Measurements from ENCODE around the gene ELK4. TPM values are rescaled to one million over a fixed set of nuclear protein-coding genes. Genes with fewer than 3 reads are reported as not detected.

The ELK4 gene
- total and polyA plus RNA-seq, 2 of the 8 experiments (the other 6 are each of a cell fraction or from before 2014, with no cell fraction given), result 2.9 to 26.3 TPM

- H3K4ac ChIP-seq (replicated peaks; ENCODE audit: insufficient read length, low read depth, low read length), result no peak overlapping the region
- H3K79me1 ChIP-seq (ENCODE audit: low read depth, low read length), result no peaks in the 10 kb centered on the region
- no peaks in the 10 kb centered on the region; a peak in 2 of 7 replicates for H3K27me3 ChIP-seq (replicated peaks in 1 of 4; ENCODE audit: control insufficient read depth in 3 of 4, extremely low read depth in 1 of 4, insufficient read depth in 3 of 4, low read length in 3 of 4)
- H3K79me2 ChIP-seq (ENCODE audit: control insufficient read depth in 1 of 2, insufficient read depth in 2 of 2, low read length in 2 of 2), result no peaks in the 10 kb centered on the region
- no peak overlapping the region for H2BK12ac ChIP-seq (ENCODE audit: low read depth, low read length)
- POLR2A ChIA-PET (ENCODE audit: partially characterized antibody), result interaction anchor here (0.6 to 0.8 kb wide), 3 partner anchors 42 to 62 kb away, joined by 3 read pairs; no protein-coding TSS in a partner anchor
- H3K9ac ChIP-seq (replicated peaks in 1 of 4; ENCODE audit: extremely low read depth in 1 of 4, low read depth in 3 of 4, low read length in 3 of 4), result no peak overlapping the region
- peak overlapping the region; percentile 75; the same call in 1 of the 2 replicates for H2BK15ac ChIP-seq (ENCODE audit: low read length)
- H3K14ac ChIP-seq (ENCODE audit: insufficient read length), result no peak overlapping the region
- H2BK20ac ChIP-seq (ENCODE audit: low read length), result no peak overlapping the region
- H4K8ac ChIP-seq (ENCODE audit: extremely low read depth, insufficient read depth, low read length), result no peak overlapping the region
- no peak overlapping the region for H2AK5ac ChIP-seq (ENCODE audit: low read depth, low read length)
- no peak for DNase-seq (ENCODE audit: low read depth in 1 of 2, low spot score in 2 of 2)
- H2BK5ac ChIP-seq (ENCODE audit: low read depth, low read length), result no peak overlapping the region
- no peak overlapping the region for H3K18ac ChIP-seq (ENCODE audit: extremely low read depth, low read length)
- no peak overlapping the region for H3K4me2 ChIP-seq (ENCODE audit: insufficient read depth in 1 of 2, low read depth in 2 of 2, low read length in 2 of 2)
- no peak overlapping the region for H3K23ac ChIP-seq (ENCODE audit: insufficient read length)
- H3K4me3 ChIP-seq (ENCODE audit: extremely low read depth in 1 of 4, insufficient read depth in 2 of 4, low read depth in 3 of 4, low read length in 4 of 4), result no peak overlapping the region
- no peaks in the 10 kb centered on the region for H3K9me3 ChIP-seq (ENCODE audit: insufficient read depth in 2 of 2, low read depth in 1 of 2, low read length in 1 of 2)
- H3K56ac ChIP-seq (replicated peaks; ENCODE audit: insufficient read length, low read depth, low read length), result no peak overlapping the region
- no peak overlapping the region for H4K5ac ChIP-seq (ENCODE audit: insufficient read length, low read depth, low read length)
- H3K27ac ChIP-seq (ENCODE audit: low read depth, low read length), result no peak overlapping the region
- no peak overlapping the region for H2BK120ac ChIP-seq (replicated peaks; ENCODE audit: low read depth, low read length)
- CTCF ChIA-PET (ENCODE audit: partially characterized antibody), result interaction anchor here (0.6 to 8.9 kb wide), 15 partner anchors 10 to 525 kb away, joined by 3 to 119 read pairs (median 3); partner anchors contain the start of gene ELK4
- no peak overlapping the region for H2AFZ ChIP-seq (ENCODE audit: low read length)
- no peaks in the 10 kb centered on the region for H3K36me3 ChIP-seq (ENCODE audit: control insufficient read depth in 2 of 4, insufficient read depth in 4 of 4, low read length in 3 of 4)
- H4K20me1 ChIP-seq (replicated peaks in 1 of 2; ENCODE audit: control insufficient read depth in 1 of 2, insufficient read depth in 2 of 2, low read length in 2 of 2), result no peaks in the 10 kb centered on the region
- H4K91ac ChIP-seq (replicated peaks; ENCODE audit: insufficient read length, low read length), result no peak overlapping the region
- no peak for FAIRE-seq
- no peaks in the 10 kb centered on the region for H3K23me2 ChIP-seq (ENCODE audit: low read depth, low read length)
- peaks cover 0 to 2% (median 0%) of the 10 kb centered on the region in 4 experiments; a peak in 3 of 7 replicates for H3K4me1 ChIP-seq (replicated peaks in 1 of 4; ENCODE audit: control insufficient read depth in 3 of 4, insufficient read depth in 4 of 4, low read length in 3 of 4)
- WGBS, 2 experiments (ENCODE audit: extremely low coverage in 1 of 2, insufficient coverage in 1 of 2, insufficient read length in 1 of 2, insufficient replicate concordance in 2 of 2, low coverage in 1 of 2, low lambda C conversion rate in 2 of 2, missing lambda C conversion rate in 1 of 2), result 79% methylated on average over 12 of the region's 13 CpGs; no CpG with 5 or more reads in 1 of the 2 experiments
- TF ChIP-seq EP300 (IDR thresholded peaks at IDR 0.05; ENCODE audit: borderline replicate concordance in 1 of 2, low read depth in 2 of 2, low read length in 2 of 2) (no peak), SP2 (IDR thresholded peaks at IDR 0.05; ENCODE audit: low read length) (no peak), RNF2 (IDR thresholded peaks at IDR 0.05; ENCODE audit: borderline replicate concordance, low read depth, low read length, missing control alignments, poor library complexity, severe bottlenecking) (no peak), SIX5 (IDR thresholded peaks at IDR 0.05; ENCODE audit: low read depth, low read length) (no peak), SUZ12 (IDR thresholded peaks at IDR 0.05; ENCODE audit: low read length) (no peak), CHD2 (IDR thresholded peaks at IDR 0.05; ENCODE audit: low read length) (no peak), NANOG (IDR thresholded peaks at IDR 0.05; ENCODE audit: insufficient read depth, low read depth, low read length, poor library complexity, severe bottlenecking) (no peak), GTF2F1 (IDR thresholded peaks at IDR 0.05; ENCODE audit: borderline replicate concordance, low read depth, low read length) (no peak), BRCA1 (IDR thresholded peaks at IDR 0.05; ENCODE audit: low read depth, low read length) (no peak), E2F6 (IDR thresholded peaks at IDR 0.05) (no peak)
These were observed 45.7 kb downstream of the ELK4 start for GRCh38 chr1:205585835-205586785.
